GM06990 (cell line): ENCODE data around the gene EPAS1.

Experiments
- DNase-seq: peaks from one replicate; pipeline ENCODE4 v3.0.0-alpha.2; 2011; ENCODE audit not compliant: insufficient read length; ENCODE audit errors: extremely low read depth
- H3K27me3 ChIP-seq: replicated peaks from 2 replicates; pipeline ENCODE4 v1.6.0; 2011; ENCODE audit warnings: low read length; ENCODE audit not compliant: control insufficient read depth, insufficient read depth
- H3K36me3 ChIP-seq: 2 replicates; pipeline ENCODE4 v1.5.1; 2011; ENCODE audit warnings: low read length; ENCODE audit not compliant: control insufficient read depth, insufficient read depth
- H3K4me3 ChIP-seq: replicated peaks from 2 replicates; pipeline ENCODE4 v1.5.1; 2011; ENCODE audit warnings: low read depth, mild to moderate bottlenecking, control low read depth, low read length
- TF ChIP-seq, protein P1 (sequence below): IDR thresholded peaks from 2 replicates; pipeline ENCODE4 v1.5.1; 2011; ENCODE audit warnings: low read length, control low read depth, mild to moderate bottlenecking, inconsistent platforms; ENCODE audit not compliant: insufficient read depth, poor library complexity, severe bottlenecking

Gene EPAS1

DNA sequence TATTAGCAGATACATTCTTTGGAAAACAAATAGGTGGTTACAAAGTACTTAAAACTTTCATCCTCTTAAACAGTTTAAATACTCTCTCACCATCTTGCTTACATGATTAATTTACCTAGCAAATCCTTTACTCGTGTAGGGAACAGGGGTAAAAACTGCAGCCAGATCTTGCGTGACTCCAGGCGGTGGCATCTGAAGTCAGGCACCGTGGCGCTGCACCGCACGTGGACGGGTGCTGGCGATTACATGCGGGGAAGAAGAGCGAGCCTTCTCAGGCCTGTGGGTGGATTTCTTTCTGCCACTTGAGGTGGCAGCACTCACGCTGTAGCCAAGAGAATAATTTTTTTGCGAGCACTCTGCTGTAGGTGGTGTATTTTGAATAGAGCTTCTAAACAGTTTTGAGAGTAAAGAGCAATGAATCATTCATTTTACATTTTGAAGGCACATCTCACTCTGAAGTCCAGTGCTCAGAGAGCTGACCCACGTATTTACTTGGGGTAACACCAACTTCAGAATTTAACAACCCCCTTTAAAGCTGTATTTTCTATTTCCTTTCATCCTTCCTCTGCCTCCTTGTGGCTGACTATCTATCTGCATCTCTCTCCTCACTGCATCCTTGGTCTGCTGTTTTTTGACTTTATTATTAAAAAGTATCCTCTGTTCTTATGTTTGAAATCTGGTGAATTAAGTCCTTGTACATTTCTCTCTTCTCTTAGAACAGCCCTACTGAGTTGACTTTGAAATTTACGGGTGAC lies 68.9 kb downstream of the EPAS1 start:
- H3K4me3 ChIP-seq: no peak overlapping the region
- H3K36me3 ChIP-seq: no peaks in the 10 kb centered on the region
- TF ChIP-seq, protein P1, sequence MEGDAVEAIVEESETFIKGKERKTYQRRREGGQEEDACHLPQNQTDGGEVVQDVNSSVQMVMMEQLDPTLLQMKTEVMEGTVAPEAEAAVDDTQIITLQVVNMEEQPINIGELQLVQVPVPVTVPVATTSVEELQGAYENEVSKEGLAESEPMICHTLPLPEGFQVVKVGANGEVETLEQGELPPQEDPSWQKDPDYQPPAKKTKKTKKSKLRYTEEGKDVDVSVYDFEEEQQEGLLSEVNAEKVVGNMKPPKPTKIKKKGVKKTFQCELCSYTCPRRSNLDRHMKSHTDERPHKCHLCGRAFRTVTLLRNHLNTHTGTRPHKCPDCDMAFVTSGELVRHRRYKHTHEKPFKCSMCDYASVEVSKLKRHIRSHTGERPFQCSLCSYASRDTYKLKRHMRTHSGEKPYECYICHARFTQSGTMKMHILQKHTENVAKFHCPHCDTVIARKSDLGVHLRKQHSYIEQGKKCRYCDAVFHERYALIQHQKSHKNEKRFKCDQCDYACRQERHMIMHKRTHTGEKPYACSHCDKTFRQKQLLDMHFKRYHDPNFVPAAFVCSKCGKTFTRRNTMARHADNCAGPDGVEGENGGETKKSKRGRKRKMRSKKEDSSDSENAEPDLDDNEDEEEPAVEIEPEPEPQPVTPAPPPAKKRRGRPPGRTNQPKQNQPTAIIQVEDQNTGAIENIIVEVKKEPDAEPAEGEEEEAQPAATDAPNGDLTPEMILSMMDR: peak; percentile 17
- DNase-seq: no peak
- H3K27me3 ChIP-seq: no peaks in the 10 kb centered on the region

DNA sequence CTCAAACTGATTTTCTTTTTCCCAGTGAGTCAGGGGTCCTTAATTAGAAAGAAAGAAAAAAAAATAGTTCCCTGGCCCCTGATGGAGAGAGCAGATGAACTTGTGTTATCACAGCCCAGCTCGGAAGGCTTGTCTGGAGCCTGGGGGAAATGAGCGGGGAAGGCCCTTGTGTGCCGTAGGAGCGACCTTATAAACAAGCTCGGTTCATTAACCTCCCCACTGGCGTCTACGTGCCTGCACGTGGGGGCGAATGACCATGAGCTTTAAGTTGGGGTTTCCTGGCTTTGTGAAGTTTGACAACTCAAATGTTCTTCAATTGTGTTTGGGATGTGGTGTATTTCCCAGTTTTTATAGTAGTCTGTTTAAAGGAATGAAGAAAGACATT lies 69.5 kb downstream of the EPAS1 start:
- H3K36me3 ChIP-seq: no peaks in the 10 kb centered on the region
- no peak overlapping the region for H3K4me3 ChIP-seq
- no peak for DNase-seq

DNA sequence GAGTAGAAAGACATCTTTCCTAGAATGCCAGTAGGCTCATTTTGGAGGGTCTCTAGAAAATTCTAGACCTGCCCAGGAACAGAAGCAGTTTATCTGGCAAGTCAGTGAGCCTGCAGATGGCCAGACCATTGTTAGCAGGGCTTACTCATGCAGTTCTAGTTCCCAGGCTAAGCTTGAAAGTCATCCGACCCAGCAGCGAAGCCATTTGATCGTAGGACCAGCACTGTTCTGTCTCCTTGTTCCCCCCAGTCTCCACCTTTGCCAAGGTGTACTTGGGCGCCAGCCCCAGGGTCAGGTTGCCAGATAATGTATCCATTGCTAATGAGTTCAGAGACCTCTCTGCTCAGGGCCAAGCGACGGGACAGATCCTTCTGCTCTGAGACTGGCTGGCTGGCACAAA lies 70.1 kb downstream of the EPAS1 start:
- TF ChIP-seq, protein P1: no peak
- DNase-seq: no peak
- Histone ChIP-seq H3K4me3 (no peak overlapping the region), H3K27me3 (no peaks in the 10 kb centered on the region), H3K36me3 (no peaks in the 10 kb centered on the region)

More for the DNA sequence above, 69.5 kb downstream of the EPAS1 start:
- no peaks in the 10 kb centered on the region for H3K27me3 ChIP-seq
- TF ChIP-seq, protein P1: no peak

GRCh38 chr2:46368401-46368800 lies 71.2 kb downstream of the EPAS1 start:
- Histone ChIP-seq H3K36me3 (no peaks in the 10 kb centered on the region), H3K4me3 (no peak overlapping the region), H3K27me3 (no peaks in the 10 kb centered on the region)
- TF ChIP-seq, protein P1: no peak
- DNase-seq: no peak

GRCh38 chr2:46369783-46370182 lies 72.6 kb downstream of the EPAS1 start:
- H3K4me3 ChIP-seq: no peak overlapping the region
- TF ChIP-seq, protein P1: no peak
- DNase-seq: no peak
- no peaks in the 10 kb centered on the region for H3K27me3 ChIP-seq
- no peaks in the 10 kb centered on the region for H3K36me3 ChIP-seq

DNA sequence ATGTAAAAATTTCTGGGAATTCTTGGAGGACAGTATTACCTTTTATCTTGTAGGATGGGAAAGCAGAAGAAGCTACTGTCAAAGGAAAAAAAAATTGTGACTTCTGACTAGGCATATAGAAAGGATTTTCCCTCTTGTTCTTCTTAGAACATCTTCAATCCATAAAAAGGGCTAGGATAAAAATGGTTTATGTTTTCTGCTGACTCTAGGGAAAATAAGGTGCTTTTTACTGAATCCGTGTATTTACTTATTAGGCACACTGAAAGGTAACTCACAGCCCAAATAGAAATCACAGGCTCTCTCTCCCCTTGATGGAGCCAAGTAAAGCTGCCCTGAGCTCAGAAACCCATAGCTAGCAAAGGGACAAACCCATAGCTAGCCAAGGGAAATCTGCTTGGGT lies 74.6 kb downstream of the EPAS1 start:
- TF ChIP-seq, protein P1: no peak
- no peak overlapping the region for H3K4me3 ChIP-seq
- no peak for DNase-seq
- no peaks in the 10 kb centered on the region for H3K27me3 ChIP-seq
- H3K36me3 ChIP-seq: no peaks in the 10 kb centered on the region
